K562 (cell line): ENCODE data around the gene GRB2. TPM values are rescaled to one million over a fixed set of nuclear protein-coding genes. Genes with fewer than 3 reads are reported as not detected.

Source experiments
- ATAC-seq: fragments of 200-7000 bp; cut with Tn5 transposase; 3 replicates; pipeline ENCODE4 v1.9.1; 2020; ENCODE audit warnings: moderate library complexity
- BruUV-seq: library from RNA; stranded (reverse); fragments of 400-500 nt; replicated peaks from 2 replicates; lab custom pipeline; 2021; lab: Mats Ljungman, UMichigan
- CTCF ChIA-PET: fragments of 300-600 bp; formaldehyde crosslinking; extraction: SDS; loops from one replicate; lab custom pipeline; 2021; ENCODE audit warnings: low intra/inter-chr PET ratio; lab: Yijun Ruan, JAX
- POLR2A ChIA-PET: fragments of 300-600, 350-650 bp; sonication (Branson Sonifier 250); formaldehyde crosslinking; extraction: SDS; loops from one replicate; lab custom pipeline; 2021; ENCODE audit warnings: antibody characterized with exemption, inconsistent platforms; lab: Yijun Ruan, JAX
- DNase-seq, 4 experiments: peaks; one replicate each; pipeline versions ENCODE4 v3.0.0 to v3.0.0-alpha.2; 2011 to 2018; ENCODE audit warnings: low spot score in 3 of 4, mixed read lengths in 3 of 4; ENCODE audit errors: extremely low read depth in 1 of 4
- FAIRE-seq: peaks from 2 replicates; lab custom pipeline; 2011; peaks lifted over from hg19 to GRCh38; lab: Jason Lieb, UNC
- H2AFZ ChIP-seq: 2 replicates; pipeline ENCODE4 v1.6.0; 2011; ENCODE audit warnings: low read depth, low read length, control low read depth, inconsistent platforms
- H3K27ac ChIP-seq: fragments of 200-600 bp; 3 replicates; pipeline ENCODE4 v1.8.0; 2011; ENCODE audit warnings: low read depth, mild to moderate bottlenecking, control low read depth, inconsistent platforms, low read length, moderate library complexity, mixed read lengths; ENCODE audit errors: extremely low read depth
- H3K27me3 ChIP-seq, 2 experiments: fragments of 300-600 bp in 1 of 2; 2 replicates in 1 of 2; 3 replicates in 1 of 2; pipeline versions ENCODE4 v1.6.0 to v1.8.0; 2011; ENCODE audit warnings: inconsistent platforms in 2 of 2, low read length in 2 of 2, mild to moderate bottlenecking in 1 of 2, mixed read lengths in 1 of 2, moderate library complexity in 1 of 2; ENCODE audit not compliant: control insufficient read depth in 2 of 2, insufficient read depth in 2 of 2
- H3K36me3 ChIP-seq: fragments of 300-600 bp; 3 replicates; pipeline ENCODE4 v1.8.0; 2011; ENCODE audit warnings: mild to moderate bottlenecking, low read length, inconsistent platforms; ENCODE audit not compliant: control insufficient read depth, insufficient read depth
- H3K4me1 ChIP-seq, 2 experiments: fragments of 200-600 bp in 1 of 2; replicated peaks in 1 of 2; 2 replicates in 1 of 2; 3 replicates in 1 of 2; pipeline versions ENCODE4 v1.5.1 to v1.8.0; 2011; ENCODE audit warnings: inconsistent platforms in 2 of 2, low read length in 2 of 2, mild to moderate bottlenecking in 1 of 2, mixed read lengths in 1 of 2, moderate library complexity in 1 of 2; ENCODE audit not compliant: control insufficient read depth in 2 of 2, insufficient read depth in 2 of 2
- H3K4me2 ChIP-seq: 2 replicates; pipeline ENCODE4 v1.6.1; 2011; ENCODE audit warnings: low read length, control low read depth, inconsistent platforms, mixed read lengths; ENCODE audit not compliant: insufficient read depth
- H3K4me3 ChIP-seq: fragments of 200-600 bp; sonication (generic), shearing (Covaris generic); 2 replicates; pipeline ENCODE4 v1.5.1; 2016; ENCODE audit warnings: control low read depth, inconsistent platforms
- H3K79me2 ChIP-seq: fragments of 200-600 bp; 3 replicates; pipeline ENCODE4 v1.8.0; 2011; ENCODE audit warnings: low read length, inconsistent platforms; ENCODE audit not compliant: control insufficient read depth, insufficient read depth
- H3K9ac ChIP-seq, 2 experiments: 2 replicates each; pipeline versions ENCODE4 v1.6.0 to v1.6.1; 2011; ENCODE audit warnings: low read depth in 2 of 2, low read length in 2 of 2, control low read depth in 1 of 2, inconsistent platforms in 1 of 2, mild to moderate bottlenecking in 1 of 2, mixed read lengths in 1 of 2; ENCODE audit not compliant: insufficient read depth in 1 of 2
- H3K9me1 ChIP-seq: one replicate; pipeline ENCODE4 v1.6.0; 2011; ENCODE audit warnings: inconsistent platforms, mild to moderate bottlenecking, low read length, moderate library complexity; ENCODE audit not compliant: control insufficient read depth, insufficient read depth
- H3K9me3 ChIP-seq: replicated peaks from 2 replicates; pipeline ENCODE4 v1.5.1; 2011; ENCODE audit warnings: low read depth, low read length, inconsistent platforms; ENCODE audit not compliant: control insufficient read depth, insufficient read depth
- H4K20me1 ChIP-seq: replicated peaks from 2 replicates; pipeline ENCODE4 v1.6.1; 2011; ENCODE audit warnings: low read length, inconsistent platforms, mixed read lengths; ENCODE audit not compliant: control insufficient read depth, insufficient read depth
- ATF4 ChIP-seq: fragments of 450-650 bp; formaldehyde crosslinking; IDR thresholded peaks from 2 replicates; pipeline ENCODE4 v1.4.0; 2022; ENCODE audit warnings: mild to moderate bottlenecking, moderate library complexity
- DIDO1 ChIP-seq: fragments of 450-650 bp; IDR thresholded peaks from 2 replicates; pipeline ENCODE4 v1.6.1; 2016; ENCODE audit warnings: low read depth, missing biosample characterization, missing genetic modification characterization
- GMEB1 ChIP-seq: fragments of 250-450 bp; sonication (Bioruptor Pico); IDR thresholded peaks from 2 replicates; pipeline ENCODE4 v1.4.0; 2020; ENCODE audit warnings: mild to moderate bottlenecking
- KAT2B ChIP-seq: IDR thresholded peaks from one replicate; pipeline ENCODE4 v1.6.1; 2012; ENCODE audit warnings: low read depth, mild to moderate bottlenecking, control low read depth, inconsistent platforms, low read length, moderate library complexity
- MIER1 ChIP-seq: fragments of 450-650 bp; IDR thresholded peaks from 2 replicates; pipeline ENCODE4 v1.6.1; 2016; ENCODE audit warnings: antibody characterized with exemption, mild to moderate bottlenecking, low read depth
- PTBP1 ChIP-seq: fragments of 200-400 bp; formaldehyde crosslinking; IDR thresholded peaks from 2 replicates; pipeline ENCODE4 v1.6.1; 2017; ENCODE audit warnings: low read depth, low read length
- THRA ChIP-seq: fragments of 450-650 bp; IDR thresholded peaks from 2 replicates; pipeline ENCODE4 v1.6.1; 2017; ENCODE audit warnings: mild to moderate bottlenecking, moderate library complexity
- ZFP91 ChIP-seq: sonication (generic); formaldehyde crosslinking; IDR thresholded peaks from 2 replicates; pipeline ENCODE4 v1.8.0; 2022; ENCODE audit warnings: mild to moderate bottlenecking, missing genetic modification reagents
- ZNF354B ChIP-seq: fragments of 250-450 bp; sonication (Bioruptor Pico); IDR thresholded peaks from 2 replicates; pipeline ENCODE4 v1.4.0; 2020
- ZNF431 ChIP-seq: sonication (generic); formaldehyde crosslinking; IDR thresholded peaks from 2 replicates; pipeline ENCODE4 v1.8.0; 2022; ENCODE audit warnings: mild to moderate bottlenecking, missing genetic modification reagents
- WGBS: fragments of 100-300 bp; shearing (Covaris generic); methylation state at CpG from one replicate; pipeline ENCODE4 v1.1.6; 2016; ENCODE audit warnings: low coverage, mixed read lengths; ENCODE audit not compliant: insufficient coverage; ENCODE audit errors: missing lambda C conversion rate; 5-methylcytosine and 5-hydroxymethylcytosine counted together
- in situ Hi-C: fragments of 300-500 bp; cut with MboI; formaldehyde crosslinking; loops from 4 replicates; pipeline ENCODE4 v1.15.0; 2018; ENCODE audit warnings: inconsistent platforms, mixed read lengths
- intact Hi-C: fragments of 100-400 bp; cut with micrococcal nuclease; formaldehyde crosslinking; loops from 2 replicates; pipeline ENCODE4 v1.14.2; 2022
- polyA plus RNA-seq, 8 experiments: library from polyadenylated mRNA; depleted of rRNA in 4 of 8; stranded (reverse) in 5 of 8; unstranded in 3 of 8; fragments of >200 nt; fragmentation: Nextera tagmentation in 2 of 8; fragmentation: Illumina TruSeq in 1 of 8; extraction: Ambion mirVana in 2 of 8; extraction: Trizol in 1 of 8; gene quantifications; 2 replicates each; pipeline versions ENCODE4 v1.2.1 to v1.2.3, GENCODE V29; 2011 to 2014; ENCODE audit warnings: inconsistent platforms in 1 of 8, missing spikeins in 1 of 8
- total RNA-seq, 7 experiments: library from RNA; depleted of rRNA in 6 of 7; stranded (reverse); fragments of >200 nt in 6 of 7; fragmentation: Illumina TruSeq in 2 of 7; extraction: Trizol in 2 of 7; gene quantifications; 2 replicates each; pipeline versions ENCODE4 v1.2.1 to v1.2.3, GENCODE V29; 2011 to 2021; ENCODE audit warnings: low replicate concordance in 1 of 7

GRB2 gene
- total and polyA plus RNA-seq, 9 of the 15 experiments (the other 6 are each of a cell fraction or from before 2014, with no cell fraction given) = 57.2 to 136 (median 84.8) TPM

- FAIRE-seq (no peak), DNase-seq (no peak), ATAC-seq (no peak)
- intact Hi-C loops = no loop called here
- in situ Hi-C loops = no loop called here
- Histone ChIP-seq H3K27me3 (no peaks in the 10 kb centered on the region), H3K4me3 (no peak overlapping the region), H4K20me1 (peaks cover 5% of the 10 kb centered on the region; the same call in 1 of the 2 replicates), H3K9ac (no peak overlapping the region), H3K4me1 (peaks cover 4 to 10% of the 10 kb centered on the region in 2 experiments; a peak in 3 of 5 replicates), H3K36me3 (peaks cover 56% of the 10 kb centered on the region), H3K4me2 (no peak overlapping the region), H3K79me2 (peaks cover 92% of the 10 kb centered on the region), H2AFZ (no peak overlapping the region), H3K9me3 (no peaks in the 10 kb centered on the region), H3K27ac (no peak overlapping the region)
- WGBS = 95% methylated on average over 2 of the region's 3 CpGs
- CTCF ChIA-PET = no interaction called here
- no TSS peak for BruUV-seq
- no peak for TF ChIP-seq MIER1
- no peak for TF ChIP-seq KAT2B
- no peak for TF ChIP-seq ATF4
- no peak for TF ChIP-seq ZNF431 (CRISPR knock-in tag)
- TF ChIP-seq ZNF354B (CRISPR knock-in tag) = no peak
- TF ChIP-seq GMEB1 = no peak
- no peak for TF ChIP-seq THRA
- no peak for TF ChIP-seq DIDO1 (tag)
- TF ChIP-seq ZFP91 = no peak
- TF ChIP-seq PTBP1 = no peak
- TF ChIP-seq, all 486 proteins: peak for 0
- POLR2A ChIA-PET = interaction anchor here (0.6 to 0.7 kb wide), 2 partner anchors 17 to 223 kb away, joined by 3 read pairs; no protein-coding TSS in a partner anchor
- H3K9me1 ChIP-seq = no peaks in the 10 kb centered on the region
Observed at GRCh38 chr17:75387771-75388170, 17.7 kb downstream of the GRB2 start.
